CD14-positive monocyte (primary cell): ENCODE measurements around the gene PLPP2. TPM values are rescaled to one million over a fixed set of nuclear protein-coding genes. Genes with fewer than 3 reads are reported as not detected.

ENCODE experiments used
- DNase-seq, 3 donors: peaks; one replicate each; pipeline ENCODE4 v3.0.0-alpha.2; 2011 to 2022
- H2AFZ ChIP-seq: 2 replicates; pipeline ENCODE4 v1.6.0; 2012; ENCODE audit warnings: mild to moderate bottlenecking, low read depth, low read length, inconsistent platforms; ENCODE audit not compliant: insufficient read depth, poor library complexity, severe bottlenecking
- H3K27ac ChIP-seq, 2 donors: 1 replicate in 1 of 2; 2 replicates in 1 of 2; pipeline ENCODE4 v1.5.1; 2012 to 2013; ENCODE audit warnings: low read length in 2 of 2, control low read depth in 1 of 2, inconsistent platforms in 1 of 2, low read depth in 1 of 2, mild to moderate bottlenecking in 1 of 2
- H3K27me3 ChIP-seq, 2 donors: one replicate each; pipeline versions ENCODE4 v1.6.0 to v1.6.1; 2011 to 2013; ENCODE audit warnings: low read length in 2 of 2; ENCODE audit not compliant: control insufficient read depth in 2 of 2, insufficient read depth in 2 of 2
- H3K36me3 ChIP-seq, 2 donors: replicated peaks in 1 of 2; 1 replicate in 1 of 2; 2 replicates in 1 of 2; pipeline versions ENCODE4 v1.5.1 to v1.6.1; 2012 to 2013; ENCODE audit warnings: low read length in 2 of 2, control low read depth in 1 of 2, inconsistent platforms in 1 of 2, mild to moderate bottlenecking in 1 of 2; ENCODE audit not compliant: insufficient read depth in 2 of 2, control insufficient read depth in 1 of 2
- H3K4me1 ChIP-seq, 2 donors: 1 replicate in 1 of 2; 2 replicates in 1 of 2; pipeline versions ENCODE4 v1.5.1 to v1.6.1; 2012 to 2013; ENCODE audit warnings: low read length in 2 of 2, control low read depth in 1 of 2, inconsistent platforms in 1 of 2, mild to moderate bottlenecking in 1 of 2, moderate library complexity in 1 of 2; ENCODE audit not compliant: insufficient read depth in 2 of 2, control insufficient read depth in 1 of 2
- H3K4me2 ChIP-seq: replicated peaks from 2 replicates; pipeline ENCODE3; 2012; ENCODE audit warnings: low read length, moderate library complexity, mild to moderate bottlenecking; ENCODE audit not compliant: poor library complexity, severe bottlenecking; ENCODE audit errors: extremely low read depth
- H3K4me3 ChIP-seq, 3 experiments: fragments of 200-600 bp in 1 of 3; sonication (generic) in 1 of 3; replicated peaks in 1 of 3; 1 replicate in 2 of 3; 2 replicates in 1 of 3; pipeline ENCODE4 v1.5.1; 2011 to 2013; ENCODE audit warnings: low read length in 3 of 3, mild to moderate bottlenecking in 3 of 3, control low read depth in 2 of 3, low read depth in 2 of 3, inconsistent platforms in 1 of 3, moderate library complexity in 1 of 3
- H3K79me2 ChIP-seq: 2 replicates; pipeline ENCODE4 v1.6.0; 2012; ENCODE audit warnings: mild to moderate bottlenecking, control low read depth, inconsistent platforms, low read length, moderate library complexity; ENCODE audit not compliant: insufficient read depth
- H3K9ac ChIP-seq: 2 replicates; pipeline ENCODE4 v1.6.0; 2017; ENCODE audit warnings: low read length, mild to moderate bottlenecking; ENCODE audit not compliant: insufficient read depth, poor library complexity, severe bottlenecking
- H3K9me3 ChIP-seq, 2 donors: replicated peaks in 1 of 2; 1 replicate in 1 of 2; 2 replicates in 1 of 2; pipeline versions ENCODE4 v1.5.1 to v1.6.1; 2012 to 2013; ENCODE audit warnings: low read length in 2 of 2, control low read depth in 1 of 2; ENCODE audit not compliant: control insufficient read depth in 1 of 2, insufficient read depth in 1 of 2
- H4K20me1 ChIP-seq: 2 replicates; pipeline ENCODE4 v1.6.0; 2012; ENCODE audit warnings: mild to moderate bottlenecking, low read length, control low read depth, moderate library complexity; ENCODE audit not compliant: insufficient read depth
- H3K27ac Mint-ChIP-seq, 7 donors: one replicate each; pipeline ENCODE4 v1.8.0; 2020; ENCODE audit warnings: mild to moderate bottlenecking in 7 of 7, mixed read lengths in 7 of 7, moderate library complexity in 6 of 7, inconsistent platforms in 2 of 7
- H3K27me3 Mint-ChIP-seq, 3 donors: one replicate each; pipeline ENCODE4 v1.8.0; 2021 to 2022; ENCODE audit warnings: low read depth in 3 of 3, mild to moderate bottlenecking in 3 of 3, mixed read lengths in 3 of 3, moderate library complexity in 3 of 3, inconsistent platforms in 1 of 3
- H3K36me3 Mint-ChIP-seq, 2 donors: one replicate each; pipeline ENCODE4 v1.8.0; 2020; ENCODE audit warnings: mixed read lengths in 2 of 2, inconsistent platforms in 1 of 2, mild to moderate bottlenecking in 1 of 2
- H3K4me1 Mint-ChIP-seq: one replicate; pipeline ENCODE4 v1.8.0; 2020; ENCODE audit warnings: mild to moderate bottlenecking, mixed read lengths
- H3K4me3 Mint-ChIP-seq, 2 donors: one replicate each; pipeline ENCODE4 v1.8.0; 2020; ENCODE audit warnings: mild to moderate bottlenecking in 2 of 2, mixed read lengths in 2 of 2, moderate library complexity in 1 of 2
- H3K9me3 Mint-ChIP-seq, 7 donors: one replicate each; pipeline ENCODE4 v1.8.0; 2020 to 2022; ENCODE audit warnings: mixed read lengths in 7 of 7, mild to moderate bottlenecking in 6 of 7, moderate library complexity in 6 of 7, inconsistent platforms in 2 of 7
- WGBS: methylation state at CpG from one replicate; pipeline ENCODE4 v1.1.5; 2013; ENCODE audit warnings: missing lambda C conversion rate; ENCODE audit not compliant: insufficient coverage; 5-methylcytosine and 5-hydroxymethylcytosine counted together
- intact Hi-C, 2 donors: fragments of 100-400 bp; cut with micrococcal nuclease; formaldehyde crosslinking; loops; one replicate each; pipeline versions ENCODE4 v1.15.0 to v1.15.1; 2023
- polyA plus RNA-seq, 3 donors: library from polyadenylated mRNA; depleted of rRNA in 1 of 3; unstranded in 2 of 3; stranded (reverse) in 1 of 3; fragments of 300-500 nt in 2 of 3; fragments of >200 nt in 1 of 3; fragmentation: Illumina TruSeq in 2 of 3; gene quantifications; 1 replicate in 2 of 3; 2 replicates in 1 of 3; pipeline ENCODE4 v1.2.3, GENCODE V29; 2012 to 2021
- TF ChIP-seq, protein P1 (sequence below): fragments of 200-600 bp; IDR thresholded peaks from one replicate; pipeline ENCODE4 v1.8.0; 2022; ENCODE audit warnings: antibody characterized with exemption, mild to moderate bottlenecking

The PLPP2 gene
- polyA plus RNA-seq, 3 donors = 0.01 TPM; not detected in 2

DNA sequence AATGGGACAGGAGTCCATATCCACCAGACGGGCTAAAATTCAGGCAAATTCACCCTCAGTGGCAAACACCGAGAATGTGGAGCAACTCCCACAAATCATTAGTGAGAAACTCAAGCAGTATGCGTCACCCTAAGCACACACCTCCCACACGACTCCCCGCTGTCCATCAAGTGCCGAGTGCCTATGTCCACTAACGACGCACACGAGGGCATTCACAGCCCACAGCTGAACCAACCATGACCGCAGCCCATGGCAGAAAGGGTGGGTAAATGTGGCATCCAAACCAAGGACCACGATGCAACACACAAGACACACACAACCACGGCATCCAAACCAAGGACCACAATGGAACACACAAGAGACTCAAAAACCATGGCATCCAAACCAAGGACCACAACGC lies 31.4 kb upstream of the PLPP2 start:
- Histone ChIP-seq H2AFZ (no peak overlapping the region), H3K79me2 (no peaks in the 10 kb centered on the region), H3K4me3 (no peak overlapping the region), H3K9ac (no peak overlapping the region), H3K4me1 (no peaks in the 10 kb centered on the region), H4K20me1 (peaks cover 65% of the 10 kb centered on the region), H3K36me3 (peaks cover 60 to 90% of the 10 kb centered on the region in 2 donors), H3K4me2 (no peak overlapping the region), H3K27me3 (no peaks in the 10 kb centered on the region), H3K9me3 (peaks cover 0 to 8% of the 10 kb centered on the region in 2 donors), H3K27ac (no peak overlapping the region)
- peaks cover 34 to 46% of the 10 kb centered on the region in 2 donors for H3K36me3 Mint-ChIP-seq
- H3K4me3 Mint-ChIP-seq = no peak overlapping the region
- 98% methylated on average over 12 of the region's 13 CpGs for WGBS
- no peak for DNase-seq
- H3K9me3 Mint-ChIP-seq = peaks cover 4 to 12% (median 10%) of the 10 kb centered on the region in 7 donors
- intact Hi-C loops = no loop called here
- no peak overlapping the region for H3K27ac Mint-ChIP-seq
- no peaks in the 10 kb centered on the region for H3K4me1 Mint-ChIP-seq
- TF ChIP-seq, protein P1, sequence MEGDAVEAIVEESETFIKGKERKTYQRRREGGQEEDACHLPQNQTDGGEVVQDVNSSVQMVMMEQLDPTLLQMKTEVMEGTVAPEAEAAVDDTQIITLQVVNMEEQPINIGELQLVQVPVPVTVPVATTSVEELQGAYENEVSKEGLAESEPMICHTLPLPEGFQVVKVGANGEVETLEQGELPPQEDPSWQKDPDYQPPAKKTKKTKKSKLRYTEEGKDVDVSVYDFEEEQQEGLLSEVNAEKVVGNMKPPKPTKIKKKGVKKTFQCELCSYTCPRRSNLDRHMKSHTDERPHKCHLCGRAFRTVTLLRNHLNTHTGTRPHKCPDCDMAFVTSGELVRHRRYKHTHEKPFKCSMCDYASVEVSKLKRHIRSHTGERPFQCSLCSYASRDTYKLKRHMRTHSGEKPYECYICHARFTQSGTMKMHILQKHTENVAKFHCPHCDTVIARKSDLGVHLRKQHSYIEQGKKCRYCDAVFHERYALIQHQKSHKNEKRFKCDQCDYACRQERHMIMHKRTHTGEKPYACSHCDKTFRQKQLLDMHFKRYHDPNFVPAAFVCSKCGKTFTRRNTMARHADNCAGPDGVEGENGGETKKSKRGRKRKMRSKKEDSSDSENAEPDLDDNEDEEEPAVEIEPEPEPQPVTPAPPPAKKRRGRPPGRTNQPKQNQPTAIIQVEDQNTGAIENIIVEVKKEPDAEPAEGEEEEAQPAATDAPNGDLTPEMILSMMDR = no peak
- peaks cover 0 to 3% (median 2%) of the 10 kb centered on the region in 3 donors for H3K27me3 Mint-ChIP-seq

DNA sequence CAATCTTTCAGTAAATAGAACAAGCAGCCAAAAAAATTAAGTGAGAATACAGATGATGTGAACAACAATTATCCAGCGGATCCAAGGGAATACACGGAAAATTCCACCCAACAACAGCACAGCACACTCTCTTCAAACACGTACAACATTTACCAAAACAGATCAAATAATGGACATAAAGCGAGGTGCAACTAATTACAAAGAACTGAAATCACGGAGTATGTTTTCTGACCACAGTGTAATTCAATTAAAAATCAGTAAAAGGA lies 27.2 kb upstream of the PLPP2 start:
- no peak overlapping the region for H3K4me2 ChIP-seq
- no peak for DNase-seq
- WGBS = 92% methylated on average over 2 of the region's 5 CpGs
- Mint-ChIP-seq H3K4me1 (no peaks in the 10 kb centered on the region), H3K27me3 (peaks cover 2 to 3% (median 2%) of the 10 kb centered on the region in 3 donors), H3K9me3 (peaks cover 3 to 17% (median 5%) of the 10 kb centered on the region in 7 donors), H3K36me3 (peaks cover 56 to 73% of the 10 kb centered on the region in 2 donors), H3K4me3 (no peak overlapping the region), H3K27ac (no peak overlapping the region)
- H3K9me3 ChIP-seq = peaks cover 0 to 4% of the 10 kb centered on the region in 2 donors
- no peak overlapping the region for H3K9ac ChIP-seq
- H2AFZ ChIP-seq = no peak overlapping the region
- intact Hi-C loops = no loop called here
- peaks cover 66% of the 10 kb centered on the region for H4K20me1 ChIP-seq
- H3K79me2 ChIP-seq = no peaks in the 10 kb centered on the region
- H3K4me3 ChIP-seq = no peak overlapping the region
- H3K27ac ChIP-seq = no peak overlapping the region
- no peaks in the 10 kb centered on the region for H3K27me3 ChIP-seq
- TF ChIP-seq, protein P1 = no peak
- H3K36me3 ChIP-seq = peaks cover 53 to 88% of the 10 kb centered on the region in 2 donors
- no peaks in the 10 kb centered on the region for H3K4me1 ChIP-seq
